ENCODE data around the gene SLFNL1.

DNA sequence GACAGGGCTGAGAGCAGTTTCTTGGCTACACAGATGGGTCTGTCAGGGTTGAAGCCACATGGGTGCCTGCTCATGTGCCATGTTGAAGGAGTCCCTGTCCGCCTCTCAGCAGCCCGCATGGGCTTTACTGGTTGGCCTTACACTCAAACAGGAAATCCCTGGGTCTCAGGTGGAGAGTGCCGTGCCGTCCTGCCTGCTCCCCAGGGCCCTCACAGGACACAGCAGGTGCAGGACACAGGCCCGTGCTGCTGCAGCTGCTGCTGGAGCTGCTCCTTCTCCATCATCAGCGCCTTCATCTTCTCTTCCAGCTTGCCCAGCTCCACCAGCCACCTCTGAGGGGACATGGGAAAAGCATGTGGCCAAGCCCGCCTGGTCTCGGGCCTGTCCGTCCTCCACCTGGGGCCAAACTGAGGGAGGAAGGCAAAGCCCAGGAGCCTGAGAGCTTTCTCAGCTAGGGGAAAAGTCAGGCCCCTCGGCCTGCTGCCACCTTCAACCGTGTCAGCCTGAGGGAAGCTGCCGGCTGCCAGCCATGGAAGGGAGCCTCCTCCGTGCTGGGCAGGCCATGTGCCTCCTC, 5.5 kb downstream of the SLFNL1 start:
- TF ChIP-seq, protein P1, sequence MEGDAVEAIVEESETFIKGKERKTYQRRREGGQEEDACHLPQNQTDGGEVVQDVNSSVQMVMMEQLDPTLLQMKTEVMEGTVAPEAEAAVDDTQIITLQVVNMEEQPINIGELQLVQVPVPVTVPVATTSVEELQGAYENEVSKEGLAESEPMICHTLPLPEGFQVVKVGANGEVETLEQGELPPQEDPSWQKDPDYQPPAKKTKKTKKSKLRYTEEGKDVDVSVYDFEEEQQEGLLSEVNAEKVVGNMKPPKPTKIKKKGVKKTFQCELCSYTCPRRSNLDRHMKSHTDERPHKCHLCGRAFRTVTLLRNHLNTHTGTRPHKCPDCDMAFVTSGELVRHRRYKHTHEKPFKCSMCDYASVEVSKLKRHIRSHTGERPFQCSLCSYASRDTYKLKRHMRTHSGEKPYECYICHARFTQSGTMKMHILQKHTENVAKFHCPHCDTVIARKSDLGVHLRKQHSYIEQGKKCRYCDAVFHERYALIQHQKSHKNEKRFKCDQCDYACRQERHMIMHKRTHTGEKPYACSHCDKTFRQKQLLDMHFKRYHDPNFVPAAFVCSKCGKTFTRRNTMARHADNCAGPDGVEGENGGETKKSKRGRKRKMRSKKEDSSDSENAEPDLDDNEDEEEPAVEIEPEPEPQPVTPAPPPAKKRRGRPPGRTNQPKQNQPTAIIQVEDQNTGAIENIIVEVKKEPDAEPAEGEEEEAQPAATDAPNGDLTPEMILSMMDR (conservative IDR thresholded peaks at IDR 0.05; ENCODE audit: low read length) = no peak
- no peak for TF ChIP-seq EZH2phosphoT487 (IDR thresholded peaks at IDR 0.05; ENCODE audit: borderline replicate concordance)
